Fibroblast of mammary gland (primary cell): Measurements from ENCODE around the gene KCTD6.

ENCODE experiments used
- DNase-seq: peaks from one replicate; pipeline ENCODE4 v3.0.0-alpha.2; 2010; ENCODE audit warnings: low read depth
- H3K4me3 ChIP-seq: 2 replicates; pipeline ENCODE4 v1.5.1; 2011; ENCODE audit warnings: low read depth, mild to moderate bottlenecking, low read length, moderate library complexity; ENCODE audit not compliant: control insufficient read depth
- CTCF ChIP-seq: conservative IDR thresholded peaks from 2 replicates; pipeline ENCODE4 v1.5.1; 2011; ENCODE audit warnings: low read depth, low read length, inconsistent platforms; ENCODE audit not compliant: control insufficient read depth, insufficient read depth

Gene KCTD6

DNA sequence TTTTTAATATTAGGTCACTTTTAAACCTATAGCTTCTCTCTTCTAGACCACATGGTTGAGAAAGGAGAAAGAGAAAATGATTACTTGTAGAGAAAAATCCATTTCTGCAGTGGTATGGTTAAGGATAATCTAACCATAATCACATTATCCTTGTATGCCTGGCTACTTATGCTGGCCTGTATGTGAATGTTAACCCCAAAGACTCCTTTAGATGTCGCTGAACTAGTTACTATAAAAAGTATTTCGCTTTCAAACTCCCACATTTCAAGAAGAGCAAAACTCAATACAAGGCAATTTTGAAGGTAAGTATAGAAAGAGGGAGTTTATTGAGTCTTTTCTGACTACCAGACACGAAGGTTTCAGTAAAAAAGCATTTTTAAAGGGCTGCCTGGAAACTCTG lies 2.2 kb downstream of the KCTD6 start:
- no peak for DNase-seq
- no peak for TF ChIP-seq CTCF
- no peak overlapping the region for H3K4me3 ChIP-seq

GRCh38 chr3:58495101-58495500 lies 3.2 kb downstream of the KCTD6 start:
- H3K4me3 ChIP-seq, result no peak overlapping the region
- TF ChIP-seq CTCF, result no peak
- peak; percentile 51 for DNase-seq

GRCh38 chr3:58496206-58496857 lies 4.4 kb downstream of the KCTD6 start:
- TF ChIP-seq CTCF, result no peak
- no peak overlapping the region for H3K4me3 ChIP-seq

GRCh38 chr3:58497097-58497496 lies 5.2 kb downstream of the KCTD6 start:
- TF ChIP-seq CTCF, result no peak
- peak; percentile 2 for DNase-seq
- H3K4me3 ChIP-seq, result no peak overlapping the region

More at GRCh38 chr3:58496206-58496857, 4.4 kb downstream of the KCTD6 start:
- DNase-seq, result no peak

GRCh38 chr3:58502872-58503271 lies 11.0 kb downstream of the KCTD6 start:
- H3K4me3 ChIP-seq, result no peak overlapping the region
- TF ChIP-seq CTCF, result no peak
- DNase-seq, result no peak

DNA sequence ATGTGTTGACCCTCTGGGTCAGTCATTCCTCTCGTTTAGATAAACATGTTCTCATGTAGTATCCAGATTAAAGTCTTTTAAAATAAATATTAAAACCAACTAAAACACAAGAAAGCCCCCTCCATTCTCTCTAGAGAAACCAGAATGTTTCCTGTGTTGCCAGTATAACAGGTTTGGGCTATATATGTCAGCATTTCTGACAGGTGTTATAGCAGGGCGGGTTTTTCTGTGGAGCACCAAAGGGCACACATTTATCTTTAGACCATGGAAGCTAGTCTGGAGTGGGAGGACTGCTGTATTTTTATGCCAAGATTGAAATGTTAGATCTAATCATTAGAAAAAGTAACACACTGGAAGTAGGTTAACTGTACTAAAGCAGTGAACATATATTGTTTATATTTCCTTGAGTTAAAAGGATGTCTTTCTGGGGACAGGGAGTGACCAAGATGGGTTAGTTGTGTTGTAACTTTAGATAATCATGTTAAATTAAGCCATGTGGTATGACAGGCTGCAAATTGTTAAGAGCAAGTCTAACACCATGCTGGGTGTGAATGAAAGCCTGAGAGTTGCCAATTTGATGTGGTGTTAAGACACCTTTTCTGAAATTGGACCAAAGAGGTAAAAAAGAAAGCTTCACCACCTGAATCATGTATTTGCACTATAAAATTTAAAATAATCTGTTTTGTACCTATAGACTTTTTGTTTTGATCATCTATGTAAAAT lies 15.6 kb downstream of the KCTD6 start:
- no peak for DNase-seq
- no peak overlapping the region for H3K4me3 ChIP-seq
- TF ChIP-seq CTCF, result no peak
